Skeletal muscle satellite cell (primary cell): ENCODE results near the gene NXPH3.
"Not testable (repeated sequence)": the region's sequence is repeated elsewhere in the genome, so short reads cannot be mapped to it uniquely, and the experiment has no call there.

Source experiments
- H3K27me3 ChIP-seq: 2 replicates; pipeline ENCODE4 v1.7.0; 2013; ENCODE audit warnings: low read length; ENCODE audit not compliant: control insufficient read depth, insufficient read depth
- H3K36me3 ChIP-seq: 2 replicates; pipeline ENCODE4 v1.7.0; 2013; ENCODE audit warnings: mild to moderate bottlenecking, control low read depth, low read length; ENCODE audit not compliant: insufficient read depth
- H3K4me1 ChIP-seq: 2 replicates; pipeline ENCODE4 v1.7.0; 2013; ENCODE audit warnings: low read length; ENCODE audit not compliant: control insufficient read depth, insufficient read depth
- H3K4me2 ChIP-seq: 2 replicates; pipeline ENCODE4 v1.7.0; 2013; ENCODE audit warnings: mild to moderate bottlenecking, low read length
- H3K4me3 ChIP-seq: 2 replicates; pipeline ENCODE4 v1.7.0; 2013; ENCODE audit warnings: low read length
- H3K9ac ChIP-seq: 2 replicates; pipeline ENCODE4 v1.7.0; 2013; ENCODE audit warnings: mild to moderate bottlenecking, low read depth, low read length, moderate library complexity
- H3K9me3 ChIP-seq: replicated peaks from 2 replicates; pipeline ENCODE4 v1.7.0; 2013; ENCODE audit warnings: mild to moderate bottlenecking, control low read depth, low read length

The NXPH3 gene

GRCh38 chr17:49548506-49549310 is 27.0 kb upstream of the NXPH3 start:
- H3K4me1 ChIP-seq: peaks cover 7% of the 10 kb centered on the region
- H3K27me3 ChIP-seq: peaks cover 27% of the 10 kb centered on the region
- H3K9ac ChIP-seq: no peak overlapping the region
- no peaks in the 10 kb centered on the region for H3K9me3 ChIP-seq
- H3K4me3 ChIP-seq: no peak overlapping the region
- H3K4me2 ChIP-seq: no peak overlapping the region
- H3K36me3 ChIP-seq: no peaks in the 10 kb centered on the region

- peaks cover 7% of the 10 kb centered on the region for H3K4me1 ChIP-seq
- H3K27me3 ChIP-seq: peaks cover 27% of the 10 kb centered on the region
- no peak overlapping the region for H3K9ac ChIP-seq
- no peaks in the 10 kb centered on the region for H3K9me3 ChIP-seq
- H3K4me3 ChIP-seq: no peak overlapping the region
- H3K36me3 ChIP-seq: no peaks in the 10 kb centered on the region
- no peak overlapping the region for H3K4me2 ChIP-seq
Observed at GRCh38 chr17:49549311-49549605, 26.4 kb upstream of the NXPH3 start.

GRCh38 chr17:49549691-49550678 is 25.7 kb upstream of the NXPH3 start:
- Histone ChIP-seq H3K9me3 (no peaks in the 10 kb centered on the region), H3K4me1 (peaks cover 7% of the 10 kb centered on the region), H3K9ac (no peak overlapping the region), H3K36me3 (no peaks in the 10 kb centered on the region), H3K27me3 (peaks cover 27% of the 10 kb centered on the region), H3K4me3 (no peak overlapping the region), H3K4me2 (no peak overlapping the region)

GRCh38 chr17:49550764-49551163 is 24.9 kb upstream of the NXPH3 start:
- H3K4me2 ChIP-seq, H3K9ac ChIP-seq, H3K9me3 ChIP-seq, H3K4me1 ChIP-seq, H3K36me3 ChIP-seq, H3K4me3 ChIP-seq: not testable (repeated sequence)
- peaks cover 25% of the 10 kb centered on the region for H3K27me3 ChIP-seq

GRCh38 chr17:49551221-49552069 is 24.2 kb upstream of the NXPH3 start:
- peaks cover 19% of the 10 kb centered on the region for H3K27me3 ChIP-seq
- H3K36me3 ChIP-seq: no peaks in the 10 kb centered on the region
- no peak overlapping the region for H3K9ac ChIP-seq
- H3K4me1 ChIP-seq: peaks cover 10% of the 10 kb centered on the region
- H3K9me3 ChIP-seq: no peaks in the 10 kb centered on the region
- H3K4me3 ChIP-seq: no peak overlapping the region
- H3K4me2 ChIP-seq: no peak overlapping the region

GRCh38 chr17:49552070-49552751 is 23.5 kb upstream of the NXPH3 start:
- Histone ChIP-seq H3K4me3 (no peak overlapping the region), H3K36me3 (no peaks in the 10 kb centered on the region), H3K27me3 (peaks cover 11% of the 10 kb centered on the region), H3K4me2 (no peak overlapping the region), H3K9ac (no peak overlapping the region), H3K9me3 (no peaks in the 10 kb centered on the region), H3K4me1 (peaks cover 10% of the 10 kb centered on the region)

GRCh38 chr17:49553676-49554335 is 21.9 kb upstream of the NXPH3 start:
- peaks cover 7% of the 10 kb centered on the region for H3K27me3 ChIP-seq
- peaks cover 10% of the 10 kb centered on the region for H3K4me1 ChIP-seq
- no peak overlapping the region for H3K4me2 ChIP-seq
- no peaks in the 10 kb centered on the region for H3K36me3 ChIP-seq
- H3K9ac ChIP-seq: no peak overlapping the region
- no peaks in the 10 kb centered on the region for H3K9me3 ChIP-seq
- H3K4me3 ChIP-seq: no peak overlapping the region

- H3K36me3 ChIP-seq: no peaks in the 10 kb centered on the region
- no peak overlapping the region for H3K9ac ChIP-seq
- no peak overlapping the region for H3K4me3 ChIP-seq
- H3K4me2 ChIP-seq: no peak overlapping the region
- peaks cover 4% of the 10 kb centered on the region for H3K27me3 ChIP-seq
- H3K4me1 ChIP-seq: peaks cover 10% of the 10 kb centered on the region
- H3K9me3 ChIP-seq: no peaks in the 10 kb centered on the region
Observed at GRCh38 chr17:49554694-49555494, 20.8 kb upstream of the NXPH3 start.

GRCh38 chr17:49555495-49556222 is 20.0 kb upstream of the NXPH3 start:
- Histone ChIP-seq H3K4me1 (peaks cover 10% of the 10 kb centered on the region), H3K27me3 (peaks cover 4% of the 10 kb centered on the region), H3K9ac (peak overlapping the region; percentile 27), H3K4me2 (peak overlapping the region; percentile 57), H3K36me3 (no peaks in the 10 kb centered on the region), H3K9me3 (no peaks in the 10 kb centered on the region), H3K4me3 (no peak overlapping the region)
